Measurements from ENCODE around the gene ALKBH2. TPM values are rescaled to one million over a fixed set of nuclear protein-coding genes. Genes with fewer than 3 reads are reported as not detected.

The ALKBH2 gene
- polyA plus RNA-seq, 6 donors from 2014 or later, result 12.3 to 20.8 (median 17.7) TPM

- no peak overlapping the region for H3K4me3 Mint-ChIP-seq
- H3K9me3 Mint-ChIP-seq, result no peaks in the 10 kb centered on the region
- no peak overlapping the region for H3K27ac Mint-ChIP-seq
- no peaks in the 10 kb centered on the region for H3K27me3 Mint-ChIP-seq
- DNase-seq, result no peak
- ATAC-seq (ENCODE audit: low read depth in 2 of 2), result no peak
- H3K4me1 Mint-ChIP-seq, result peaks cover 0 to 16% (median under 1%) of the 10 kb centered on the region in 3 donors
- peaks cover 20 to 28% of the 10 kb centered on the region in 2 donors for H3K36me3 Mint-ChIP-seq
These were observed 11.9 kb upstream of the ALKBH2 start for GRCh38 chr12:109105176-109105575.

GRCh38 chr12:109102491-109102890 is 9.2 kb upstream of the ALKBH2 start:
- ATAC-seq (ENCODE audit: low read depth in 2 of 2) (no peak), DNase-seq (no peak)
- no peaks in the 10 kb centered on the region for H3K9me3 Mint-ChIP-seq
- H3K27ac Mint-ChIP-seq, result no peak overlapping the region
- H3K27me3 Mint-ChIP-seq, result no peaks in the 10 kb centered on the region
- H3K36me3 Mint-ChIP-seq, result peaks cover 17 to 20% of the 10 kb centered on the region in 2 donors
- H3K4me1 Mint-ChIP-seq, result peaks cover 15 to 37% (median 19%) of the 10 kb centered on the region in 3 donors
- peak overlapping the region in 2 of 8 donors; percentile 18 to 29 for H3K4me3 Mint-ChIP-seq

DNA sequence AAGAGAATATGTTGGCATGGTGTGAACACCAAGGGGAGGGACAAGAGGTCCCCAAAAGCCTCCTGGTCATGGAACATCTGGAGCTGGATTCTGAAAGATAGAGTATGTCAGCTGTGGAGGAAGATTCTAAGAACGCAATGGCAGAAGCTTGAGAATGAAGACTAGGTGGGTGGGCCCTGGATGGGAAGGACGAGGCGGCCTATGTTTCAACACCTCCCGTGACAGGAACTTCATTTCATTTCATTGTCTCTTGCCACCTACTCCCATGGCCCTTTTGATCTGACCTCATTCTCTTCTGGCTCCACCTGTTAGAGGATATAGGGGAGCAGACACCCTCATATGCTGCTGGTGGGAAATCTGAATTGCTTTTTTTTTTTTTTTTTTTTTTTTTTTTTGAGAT is 7.5 kb upstream of the ALKBH2 start:
- Mint-ChIP-seq H3K4me1 (peaks cover 15 to 33% (median 19%) of the 10 kb centered on the region in 3 donors), H3K27ac (no peak overlapping the region), H3K9me3 (no peaks in the 10 kb centered on the region), H3K27me3 (no peaks in the 10 kb centered on the region), H3K4me3 (peak overlapping the region in 1 of 8 donors; percentile 97), H3K36me3 (peaks cover 10 to 15% of the 10 kb centered on the region in 2 donors)
- no peak for DNase-seq
- ATAC-seq (ENCODE audit: low read depth in 2 of 2), result no peak

DNA sequence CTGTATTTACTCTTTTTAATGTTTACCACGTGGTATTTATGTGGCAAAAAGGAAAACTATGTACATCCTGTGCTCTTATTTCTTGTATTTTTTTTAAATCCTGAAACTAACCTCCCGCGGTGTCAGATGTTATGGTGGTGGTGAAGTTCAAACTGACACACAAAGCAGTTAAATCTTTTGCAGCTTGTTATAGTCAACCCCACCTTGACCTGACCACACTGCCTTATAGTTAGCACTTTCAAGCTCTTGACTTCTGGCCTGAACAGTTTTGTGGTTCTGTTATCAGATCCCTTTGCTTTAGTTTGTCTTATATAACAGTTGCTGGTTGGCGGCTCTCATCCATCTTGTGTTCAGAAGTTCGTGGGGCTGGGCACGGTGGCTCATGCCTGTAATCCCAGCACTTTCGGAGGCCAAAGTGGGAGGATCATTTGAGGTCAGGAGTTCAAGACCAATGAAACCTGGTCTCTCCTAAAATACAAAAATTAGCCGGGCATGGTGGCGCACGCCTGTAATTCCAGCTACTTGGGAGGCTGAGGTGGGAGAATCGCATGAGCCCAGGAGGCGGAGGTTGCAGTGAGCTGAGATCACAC is 6.3 kb upstream of the ALKBH2 start:
- Mint-ChIP-seq H3K36me3 (peaks cover 6 to 10% of the 10 kb centered on the region in 2 donors), H3K27me3 (no peaks in the 10 kb centered on the region), H3K4me1 (peaks cover 15 to 28% (median 19%) of the 10 kb centered on the region in 3 donors), H3K9me3 (no peaks in the 10 kb centered on the region), H3K27ac (no peak overlapping the region), H3K4me3 (peak overlapping the region; percentile 3 to 97 (median 56))
- DNase-seq, result no peak
- ATAC-seq (ENCODE audit: low read depth in 2 of 2), result no peak

DNA sequence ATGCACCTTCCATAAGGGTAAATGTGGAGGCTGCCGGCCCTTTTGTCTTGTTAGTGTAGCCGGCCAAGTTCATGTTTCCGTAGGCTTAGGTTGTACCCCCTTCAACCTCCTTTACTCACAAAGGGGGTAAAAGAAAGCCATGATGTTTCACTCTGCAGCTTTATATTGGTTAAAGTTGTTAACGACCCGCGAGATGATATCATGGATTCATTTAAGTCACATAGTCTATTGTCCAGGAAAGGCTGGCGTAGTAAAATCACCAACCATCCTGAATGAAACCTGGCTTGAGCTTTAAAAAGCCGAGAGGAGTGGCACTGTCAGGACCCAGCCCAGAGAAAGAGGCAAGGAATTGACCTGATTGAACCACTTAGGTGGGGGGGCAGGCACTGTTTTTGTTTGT is 5.4 kb upstream of the ALKBH2 start:
- DNase-seq (no peak), ATAC-seq (ENCODE audit: low read depth in 2 of 2) (no peak)
- H3K36me3 Mint-ChIP-seq, result peaks cover 0 to 10% of the 10 kb centered on the region in 2 donors
- H3K4me3 Mint-ChIP-seq, result peak overlapping the region; percentile 87 to 97 (median 92)
- H3K4me1 Mint-ChIP-seq, result peaks cover 19 to 29% (median 24%) of the 10 kb centered on the region in 3 donors
- no peaks in the 10 kb centered on the region for H3K9me3 Mint-ChIP-seq
- H3K27me3 Mint-ChIP-seq, result no peaks in the 10 kb centered on the region
- peak overlapping the region in 2 of 6 donors; percentile 83 to 87 for H3K27ac Mint-ChIP-seq

GRCh38 chr12:109098183-109098604 is 4.9 kb upstream of the ALKBH2 start:
- Mint-ChIP-seq H3K36me3 (peaks cover 0 to 6% of the 10 kb centered on the region in 2 donors), H3K4me3 (peak overlapping the region; percentile 87 to 97 (median 92)), H3K27me3 (no peaks in the 10 kb centered on the region), H3K27ac (peak overlapping the region in 2 of 6 donors; percentile 83 to 87), H3K4me1 (peaks cover 23 to 34% (median 29%) of the 10 kb centered on the region in 3 donors), H3K9me3 (no peaks in the 10 kb centered on the region)
- peak; percentile 10 to 14 for ATAC-seq (ENCODE audit: low read depth in 2 of 2)
- DNase-seq, result no peak

DNA sequence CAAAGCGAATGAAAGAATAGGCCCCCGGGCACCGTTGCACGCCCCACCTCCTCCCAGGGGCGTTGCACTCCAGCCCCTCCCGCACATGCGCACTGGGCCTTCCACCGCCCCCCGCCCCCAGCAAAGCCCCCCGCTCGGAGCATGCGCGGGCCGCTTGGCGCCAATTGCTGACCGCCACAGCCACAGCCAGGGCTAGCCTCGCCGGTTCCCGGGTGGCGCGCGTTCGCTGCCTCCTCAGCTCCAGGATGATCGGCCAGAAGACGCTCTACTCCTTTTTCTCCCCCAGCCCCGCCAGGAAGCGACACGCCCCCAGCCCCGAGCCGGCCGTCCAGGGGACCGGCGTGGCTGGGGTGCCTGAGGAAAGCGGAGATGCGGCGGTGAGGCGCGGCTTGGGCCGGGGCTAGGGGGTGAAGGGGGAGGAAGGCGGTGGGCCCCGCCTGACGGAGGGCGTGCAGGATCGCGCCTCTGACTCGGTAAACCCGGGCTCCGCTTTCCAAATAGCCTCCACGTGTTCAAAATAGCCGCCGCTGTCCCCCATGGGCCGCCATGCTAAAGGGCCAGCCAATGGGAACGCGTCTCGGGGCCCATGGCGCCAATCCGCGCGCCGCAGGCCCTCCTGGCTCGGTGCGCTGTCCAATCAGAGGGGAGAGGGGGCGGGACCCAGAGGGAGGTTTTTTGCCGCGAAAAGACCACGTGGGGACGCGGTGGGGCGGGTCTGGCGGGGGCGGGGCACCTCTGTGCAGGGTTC is 4.3 kb upstream of the ALKBH2 start, which contains the start of gene UNG:
TSS of gene UNG (plus strand) at position 163 of the 748 bp plus-strand sequence. CDS start at position 246, 83 bp downstream.
- ATAC-seq (ENCODE audit: low read depth in 2 of 2), result peak; percentile 87 to 92
- H3K27me3 Mint-ChIP-seq, result no peaks in the 10 kb centered on the region
- peak within 1 kb of the TSS; percentile 87 to 97 (median 92) for H3K4me3 Mint-ChIP-seq
- H3K4me1 Mint-ChIP-seq, result peaks cover 24 to 40% (median 34%) of the 10 kb centered on the region in 3 donors
- H3K9me3 Mint-ChIP-seq, result no peaks in the 10 kb centered on the region
- H3K36me3 Mint-ChIP-seq, result peaks cover 0 to 6% of the 10 kb centered on the region in 2 donors
- H3K27ac Mint-ChIP-seq, result peak within 1 kb of the TSS in 3 of 6 donors; percentile 70 to 95 (median 87)
- DNase-seq, result peak; percentile 95

GRCh38 chr12:109097140-109097434 is 3.8 kb upstream of the ALKBH2 start:
- no peaks in the 10 kb centered on the region for H3K9me3 Mint-ChIP-seq
- no peaks in the 10 kb centered on the region for H3K27me3 Mint-ChIP-seq
- no peak overlapping the region for H3K27ac Mint-ChIP-seq
- no peak for ATAC-seq (ENCODE audit: low read depth in 2 of 2)
- peaks cover 0 to 6% of the 10 kb centered on the region in 2 donors for H3K36me3 Mint-ChIP-seq
- H3K4me3 Mint-ChIP-seq, result peak overlapping the region in 7 of 8 donors; percentile 85 to 97 (median 91)
- no peak for DNase-seq
- H3K4me1 Mint-ChIP-seq, result peaks cover 30 to 45% (median 40%) of the 10 kb centered on the region in 3 donors

DNA sequence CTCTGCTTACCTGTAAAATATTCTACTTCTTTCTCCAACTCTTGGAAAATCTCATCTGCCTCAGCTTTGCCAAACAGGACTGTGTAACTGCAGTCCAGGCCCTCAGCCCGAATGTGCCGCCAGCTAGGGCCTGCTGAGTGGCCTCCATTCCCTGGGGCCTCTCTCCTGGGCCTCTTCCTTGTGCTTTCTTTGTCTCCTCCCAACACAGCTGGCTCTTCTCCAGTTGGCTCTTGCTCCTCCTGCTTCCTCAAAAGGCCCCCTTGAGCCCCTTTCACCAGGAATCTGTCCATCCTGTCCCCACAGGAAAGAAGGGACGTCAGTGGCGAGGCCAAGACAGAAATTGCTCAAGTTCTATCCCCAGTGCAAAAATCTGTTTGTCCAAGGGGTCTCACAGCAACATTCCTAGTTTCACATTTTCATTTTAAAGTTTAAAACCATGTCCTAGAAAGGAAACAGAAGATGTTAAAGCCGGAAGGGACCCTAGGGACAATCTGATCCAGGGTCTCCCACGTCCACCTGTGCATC is 713 bp downstream of the ALKBH2 start:
- no peaks in the 10 kb centered on the region for H3K27me3 Mint-ChIP-seq
- peaks cover 19 to 35% (median 30%) of the 10 kb centered on the region in 3 donors for H3K4me1 Mint-ChIP-seq
- H3K9me3 Mint-ChIP-seq, result no peaks in the 10 kb centered on the region
- H3K27ac Mint-ChIP-seq, result peak overlapping the region; percentile 91 to 97 (median 95)
- DNase-seq, result no peak
- no peaks in the 10 kb centered on the region for H3K36me3 Mint-ChIP-seq
- ATAC-seq (ENCODE audit: low read depth in 2 of 2), result no peak
- H3K4me3 Mint-ChIP-seq, result peak overlapping the region; percentile 75 to 95 (median 91)

DNA sequence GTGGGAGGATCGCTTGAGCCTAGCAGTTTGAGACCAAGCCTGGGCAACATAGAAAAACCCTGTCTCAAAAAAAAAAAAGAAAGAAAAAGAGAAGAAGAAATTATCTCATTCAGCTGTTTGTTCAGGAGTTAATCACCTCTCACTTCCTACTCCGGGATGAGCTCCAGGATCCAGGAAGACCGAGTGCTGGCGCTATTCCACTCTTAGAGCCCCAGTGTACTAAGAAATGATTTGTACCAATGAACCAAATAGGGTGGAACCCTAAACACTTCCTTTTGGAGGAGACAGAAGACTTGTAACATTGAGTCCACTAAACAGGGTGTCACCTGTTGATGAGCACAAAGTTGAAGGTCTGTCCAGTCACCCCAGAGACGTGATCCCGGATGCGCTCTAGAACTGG is 3.6 kb downstream of the ALKBH2 start:
- H3K36me3 Mint-ChIP-seq, result peaks cover 0 to 7% of the 10 kb centered on the region in 2 donors
- peaks cover 19 to 35% (median 30%) of the 10 kb centered on the region in 3 donors for H3K4me1 Mint-ChIP-seq
- ATAC-seq (ENCODE audit: low read depth in 2 of 2) (no peak), DNase-seq (no peak)
- H3K9me3 Mint-ChIP-seq, result no peaks in the 10 kb centered on the region
- peak overlapping the region in 3 of 6 donors; percentile 41 to 72 (median 56) for H3K27ac Mint-ChIP-seq
- H3K4me3 Mint-ChIP-seq, result no peak overlapping the region
- no peaks in the 10 kb centered on the region for H3K27me3 Mint-ChIP-seq

DNA sequence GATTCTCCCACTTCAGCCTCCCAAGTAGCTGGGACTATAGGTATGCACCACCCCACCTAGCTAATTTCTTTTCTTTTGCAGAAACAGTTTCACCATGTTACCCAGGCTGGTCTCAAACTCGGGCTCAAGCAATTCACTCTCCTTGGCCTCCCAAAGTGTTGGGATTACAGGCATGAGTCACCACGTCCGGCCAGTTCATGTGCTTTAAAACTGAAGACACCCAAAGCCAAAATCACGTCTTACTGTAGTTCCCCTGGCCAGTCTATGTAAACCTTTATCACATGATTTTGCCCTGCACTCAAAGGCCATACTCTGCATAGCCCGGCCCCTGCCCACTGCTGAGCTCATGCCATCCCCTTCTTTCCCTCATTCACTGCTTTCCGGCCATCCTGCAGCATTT is 4.5 kb downstream of the ALKBH2 start:
- H3K36me3 Mint-ChIP-seq, result peaks cover 0 to 7% of the 10 kb centered on the region in 2 donors
- no peaks in the 10 kb centered on the region for H3K27me3 Mint-ChIP-seq
- no peak for ATAC-seq (ENCODE audit: low read depth in 2 of 2)
- H3K9me3 Mint-ChIP-seq, result no peaks in the 10 kb centered on the region
- H3K27ac Mint-ChIP-seq, result peak overlapping the region in 2 of 6 donors; percentile 43 to 74
- H3K4me1 Mint-ChIP-seq, result peaks cover 15 to 31% (median 30%) of the 10 kb centered on the region in 3 donors
- no peak overlapping the region for H3K4me3 Mint-ChIP-seq
- no peak for DNase-seq

DNA sequence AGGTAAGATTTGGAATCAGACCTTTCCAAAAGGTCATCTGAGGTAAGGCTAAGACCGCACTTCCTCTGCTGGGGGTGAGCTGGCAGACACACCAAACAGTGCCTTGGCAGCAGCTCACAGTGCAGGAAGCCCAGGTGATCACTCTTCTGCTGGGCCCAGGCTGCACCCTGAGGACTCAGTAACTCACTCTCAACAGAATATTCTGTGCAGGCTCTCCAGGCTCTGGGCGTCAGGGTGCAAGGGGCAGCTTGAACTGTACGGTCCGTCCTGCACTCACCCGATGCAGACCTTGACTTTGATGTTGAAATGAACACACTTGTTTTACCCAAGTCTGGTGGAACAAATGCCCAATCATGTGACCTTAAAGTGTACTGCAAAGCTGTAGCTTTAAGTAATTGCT is 6.0 kb downstream of the ALKBH2 start:
- Mint-ChIP-seq H3K9me3 (no peaks in the 10 kb centered on the region), H3K4me1 (peaks cover 6 to 15% (median 14%) of the 10 kb centered on the region in 3 donors), H3K36me3 (peaks cover 7 to 10% of the 10 kb centered on the region in 2 donors), H3K4me3 (no peak overlapping the region), H3K27me3 (no peaks in the 10 kb centered on the region), H3K27ac (peak overlapping the region in 2 of 6 donors; percentile 65 to 73)
- ATAC-seq (ENCODE audit: low read depth in 2 of 2) (no peak), DNase-seq (no peak)

GRCh38 chr12:109085590-109085989 is 7.7 kb downstream of the ALKBH2 start:
- Mint-ChIP-seq H3K27ac (no peak overlapping the region), H3K4me3 (no peak overlapping the region), H3K27me3 (no peaks in the 10 kb centered on the region), H3K4me1 (peaks cover 0 to 5% (median 4%) of the 10 kb centered on the region in 3 donors), H3K36me3 (peaks cover 14 to 19% of the 10 kb centered on the region in 2 donors), H3K9me3 (no peaks in the 10 kb centered on the region)
- DNase-seq, result no peak
- ATAC-seq (ENCODE audit: low read depth in 2 of 2), result no peak
